HepG2 (cell line): Measurements from ENCODE around the gene CCDC148. TPM values are rescaled to one million over a fixed set of nuclear protein-coding genes. Genes with fewer than 3 reads are reported as not detected.

Source experiments
- ATAC-seq: fragments of 200-7000 bp; cut with Tn5 transposase; 3 replicates; pipeline ENCODE4 v1.9.1; 2020; ENCODE audit warnings: mild to moderate bottlenecking, moderate library complexity
- Bru-seq: library from RNA; stranded (reverse); fragments of 400-500 nt; gene quantifications from one replicate; lab custom pipeline; 2021; lab: Mats Ljungman, UMichigan
- BruChase-seq, 2 experiments: library from RNA; stranded (reverse); fragments of 400-500 nt; gene quantifications; one replicate each; lab custom pipeline; 2021; lab: Mats Ljungman, UMichigan
- BruUV-seq: library from RNA; stranded (reverse); fragments of 400-500 nt; replicated peaks from 2 replicates; lab custom pipeline; 2021; lab: Mats Ljungman, UMichigan
- CTCF ChIA-PET: fragments of 300-600 bp; formaldehyde crosslinking; extraction: SDS; loops from one replicate; lab custom pipeline; 2021; ENCODE audit warnings: low total read pairs, inconsistent platforms, low intra/inter-chr PET ratio; lab: Yijun Ruan, JAX
- POLR2A ChIA-PET: fragments of 350-600 bp; sonication (Branson Sonifier 250); formaldehyde crosslinking; loops from one replicate; lab custom pipeline; 2020; ENCODE audit warnings: antibody characterized with exemption, inconsistent platforms; lab: Yijun Ruan, JAX
- DNase-seq: peaks from one replicate; pipeline ENCODE4 v3.0.0-alpha.2; 2015; ENCODE audit warnings: low spot score
- FAIRE-seq: peaks from 3 replicates; lab custom pipeline; 2011; peaks lifted over from hg19 to GRCh38; lab: Jason Lieb, UNC
- H2AFZ ChIP-seq: one replicate; pipeline ENCODE4 v1.6.1; 2011; ENCODE audit warnings: low read length, inconsistent platforms
- H3K27ac ChIP-seq: fragments of 300-600 bp; 3 replicates; pipeline ENCODE4 v1.8.0; 2011; ENCODE audit warnings: mixed run types, mild to moderate bottlenecking, mixed read lengths, low read length, inconsistent platforms; ENCODE audit not compliant: insufficient read depth; ENCODE audit errors: extremely low read length
- H3K27me3 ChIP-seq, 2 experiments: fragments of 200-600 bp in 1 of 2; 2 replicates in 1 of 2; 3 replicates in 1 of 2; pipeline versions ENCODE4 v1.6.0 to v1.8.0; 2011; ENCODE audit warnings: low read length in 2 of 2, mild to moderate bottlenecking in 2 of 2, moderate library complexity in 2 of 2, inconsistent platforms in 1 of 2; ENCODE audit not compliant: insufficient read depth in 2 of 2, control insufficient read depth in 1 of 2
- H3K36me3 ChIP-seq, 2 experiments: fragments of 200-600 bp in 1 of 2; replicated peaks in 1 of 2; 2 replicates in 1 of 2; 3 replicates in 1 of 2; pipeline versions ENCODE4 v1.5.1 to v1.8.0; 2011; ENCODE audit warnings: low read length in 2 of 2, inconsistent platforms in 1 of 2; ENCODE audit not compliant: insufficient read depth in 2 of 2, control insufficient read depth in 1 of 2
- H3K4me1 ChIP-seq: 2 replicates; pipeline ENCODE4 v1.5.1; 2012; ENCODE audit warnings: low read length, inconsistent platforms; ENCODE audit not compliant: insufficient read depth
- H3K4me2 ChIP-seq: 2 replicates; pipeline ENCODE4 v1.6.0; 2011; ENCODE audit warnings: low read depth, low read length, inconsistent platforms
- H3K4me3 ChIP-seq, 3 experiments: fragments of 200-600 bp in 1 of 3; sonication (generic), shearing (Covaris generic) in 1 of 3; replicated peaks in 1 of 3; 2 replicates each; pipeline ENCODE4 v1.5.1; 2011 to 2016; ENCODE audit warnings: low read length in 3 of 3, inconsistent platforms in 2 of 3, low read depth in 2 of 3, mild to moderate bottlenecking in 2 of 3, control low read depth in 1 of 3, mixed read lengths in 1 of 3; ENCODE audit not compliant: insufficient read depth in 1 of 3
- H3K79me2 ChIP-seq: one replicate; pipeline ENCODE4 v1.6.1; 2011; ENCODE audit warnings: low read length, inconsistent platforms; ENCODE audit not compliant: insufficient read depth
- H3K9ac ChIP-seq: 2 replicates; pipeline ENCODE4 v1.6.0; 2011; ENCODE audit warnings: mild to moderate bottlenecking, low read depth, low read length, inconsistent platforms; ENCODE audit not compliant: insufficient read depth
- H3K9me3 ChIP-seq: 2 replicates; pipeline ENCODE4 v1.5.1; 2012; ENCODE audit warnings: mild to moderate bottlenecking, low read length
- H4K20me1 ChIP-seq: 2 replicates; pipeline ENCODE4 v1.6.0; 2011; ENCODE audit warnings: inconsistent platforms, mild to moderate bottlenecking, low read length, moderate library complexity; ENCODE audit not compliant: insufficient read depth
- CCAR2 ChIP-seq: fragments of 200-400 bp; formaldehyde crosslinking; optimal IDR thresholded peaks from 2 replicates; pipeline ENCODE3; 2018; ENCODE audit warnings: low read depth, mild to moderate bottlenecking, low read length, moderate library complexity
- DPF2 ChIP-seq: sonication (generic); formaldehyde crosslinking; IDR thresholded peaks from 2 replicates; pipeline ENCODE4 v1.4.0; 2020; ENCODE audit warnings: mild to moderate bottlenecking, low read depth, missing genetic modification reagents, borderline replicate concordance
- RCOR2 ChIP-seq: IDR thresholded peaks from 2 replicates; pipeline ENCODE4 v1.6.1; 2016; ENCODE audit warnings: missing biosample characterization, missing genetic modification reagents
- SP140L ChIP-seq: sonication (generic); formaldehyde crosslinking; IDR thresholded peaks from 2 replicates; pipeline ENCODE4 v1.4.0; 2020; ENCODE audit warnings: missing genetic modification reagents, borderline replicate concordance
- ZFY ChIP-seq: sonication (generic); formaldehyde crosslinking; IDR thresholded peaks from 2 replicates; pipeline ENCODE4 v1.4.0; 2020; ENCODE audit warnings: missing genetic modification reagents
- ZNF124 ChIP-seq: sonication (generic); formaldehyde crosslinking; IDR thresholded peaks from 2 replicates; pipeline ENCODE4 v1.4.0; 2020; ENCODE audit warnings: missing genetic modification reagents
- ZNF331 ChIP-seq: sonication (generic); formaldehyde crosslinking; IDR thresholded peaks from 2 replicates; pipeline ENCODE4 v1.4.0; 2020; ENCODE audit warnings: missing genetic modification reagents
- ZNF792 ChIP-seq: IDR thresholded peaks from 2 replicates; pipeline ENCODE4 v1.6.1; 2016
- WGBS: methylation state at CpG from one replicate; pipeline ENCODE4 v1.1.6; 2017; ENCODE audit warnings: low lambda C conversion rate; 5-methylcytosine and 5-hydroxymethylcytosine counted together
- in situ Hi-C: cut with HindIII; loops from 2 replicates; pipeline ENCODE4 v1.10.0; 2017; ENCODE audit warnings: low pct_unique_long_range_greater_than_20kb; ENCODE audit not compliant: extremely low pct_ligation_motif_present
- intact Hi-C: fragments of 100-400 bp; cut with micrococcal nuclease; formaldehyde crosslinking; loops from one replicate; pipeline ENCODE4 v1.10.0; 2022; ENCODE audit not compliant: unreplicated experiment
- long read RNA-seq, 2 experiments: library from RNA in 1 of 2; library from polyadenylated mRNA in 1 of 2; stranded (forward) in 1 of 2; unstranded in 1 of 2; transcript quantifications; one replicate each; pipeline ENCODE4 v2.0.0, GENCODE V29; 2019 to 2022
- polyA minus RNA-seq, 3 experiments: library from RNA; depleted of rRNA, polyadenylated mRNA; stranded (reverse); fragments of >200 nt; gene quantifications; 2 replicates each; pipeline ENCODE4 v1.2.3, GENCODE V29; 2011; ENCODE audit warnings: low replicate concordance in 1 of 3
- polyA plus RNA-seq, 8 experiments: library from polyadenylated mRNA; depleted of rRNA in 3 of 8; stranded (reverse) in 7 of 8; unstranded in 1 of 8; fragments of >200 nt; fragmentation: Illumina TruSeq in 4 of 8; extraction: Trizol in 4 of 8; gene quantifications; 2 replicates each; pipeline versions ENCODE4 v1.2.1 to v1.2.3, GENCODE V29; 2011 to 2016; ENCODE audit warnings: low read depth in 4 of 8, missing spikeins in 1 of 8, mixed read lengths in 1 of 8; ENCODE audit not compliant: insufficient read depth in 1 of 8
- total RNA-seq, 5 experiments: library from RNA; depleted of rRNA; stranded (reverse); fragments of >200 nt; fragmentation: Illumina TruSeq; extraction: Trizol; gene quantifications; 2 replicates each; pipeline ENCODE4 v1.2.3, GENCODE V29; 2016; ENCODE audit warnings: low read depth in 1 of 5
- TF ChIP-seq, protein P1 (sequence below): sonication (generic); formaldehyde crosslinking; IDR thresholded peaks from 2 replicates; pipeline ENCODE4 v1.5.0; 2020; ENCODE audit warnings: mild to moderate bottlenecking, missing genetic modification reagents
- TF ChIP-seq, protein P2 (sequence below): sonication (generic); formaldehyde crosslinking; IDR thresholded peaks from 2 replicates; pipeline ENCODE4; 2020; ENCODE audit warnings: missing genetic modification reagents, mild to moderate bottlenecking, borderline replicate concordance
- TF ChIP-seq, protein P3 (sequence below): sonication (generic); formaldehyde crosslinking; conservative IDR thresholded peaks from 2 replicates; pipeline ENCODE4 v1.4.0; 2020; ENCODE audit warnings: missing genetic modification reagents

CCDC148 gene
- total RNA-seq (2016; rRNA removed; fragmentation: Illumina TruSeq; extraction: Trizol) (0.49 and 0.73 TPM in 2 replicates), polyA plus RNA-seq (2011; rRNA removed) (0.30 and 0.40 TPM in 2 replicates), polyA minus RNA-seq (2011; rRNA and poly(A)+ RNA removed; ENCODE audit: low replicate concordance) (1.5 TPM in 1 of 2 replicates, not detected in the other), Bru-seq, nascent RNA (percentile 27 among the genes with signal in this experiment), BruChase-seq, experiment 1, labeled RNA remaining after a 6-hour chase (percentile 22 among the genes with signal in this experiment), BruChase-seq, experiment 2, labeled RNA remaining after a 2-hour chase (percentile 30 among the genes with signal in this experiment)
- total RNA-seq (2016; cell fraction: cytosol; rRNA removed; fragmentation: Illumina TruSeq; extraction: Trizol; ENCODE audit: low read depth), result 1.1 TPM in 2 replicates
- 0.54 and 0.69 TPM in 2 replicates for total RNA-seq (2016; cell fraction: insoluble cytoplasmic fraction; rRNA removed; fragmentation: Illumina TruSeq; extraction: Trizol)
- 0.56 and 0.79 TPM in 2 replicates for total RNA-seq (2016; cell fraction: membrane; rRNA removed; fragmentation: Illumina TruSeq; extraction: Trizol)
- total RNA-seq (2016; cell fraction: nucleus; rRNA removed; fragmentation: Illumina TruSeq; extraction: Trizol), result 1.3 and 2.4 TPM in 2 replicates
- polyA plus RNA-seq (2011; cell fraction: cytosol; rRNA removed), result 0.08 TPM in 2 replicates
- polyA plus RNA-seq (2011; cell fraction: nucleus; rRNA removed), result 0.55 and 0.61 TPM in 2 replicates
- polyA plus RNA-seq (2012), result 0.36 and 1.2 TPM in 2 replicates
- 0.09 TPM in 1 of 2 replicates, not detected in the other for polyA plus RNA-seq (2016; cell fraction: cytosol; fragmentation: Illumina TruSeq; extraction: Trizol; ENCODE audit: low read depth)
- polyA plus RNA-seq (2016; cell fraction: insoluble cytoplasmic fraction; fragmentation: Illumina TruSeq; extraction: Trizol; ENCODE audit: low read depth), result 0.37 and 0.54 TPM in 2 replicates
- polyA plus RNA-seq (2016; cell fraction: membrane; fragmentation: Illumina TruSeq; extraction: Trizol; ENCODE audit: low read depth), result 0.23 and 0.35 TPM in 2 replicates
- 0.66 and 1.2 TPM in 2 replicates for polyA plus RNA-seq (2016; cell fraction: nucleus; fragmentation: Illumina TruSeq; extraction: Trizol; ENCODE audit: insufficient read depth, low read depth)
- polyA minus RNA-seq (2011; cell fraction: cytosol; rRNA and poly(A)+ RNA removed), result not detected in 2 replicates
- polyA minus RNA-seq (2011; cell fraction: nucleus; rRNA and poly(A)+ RNA removed), result 3.9 and 6.3 TPM in 2 replicates
- long read RNA-seq, experiment 1, result 0 reads
- long read RNA-seq, experiment 2, result 0 reads

DNA sequence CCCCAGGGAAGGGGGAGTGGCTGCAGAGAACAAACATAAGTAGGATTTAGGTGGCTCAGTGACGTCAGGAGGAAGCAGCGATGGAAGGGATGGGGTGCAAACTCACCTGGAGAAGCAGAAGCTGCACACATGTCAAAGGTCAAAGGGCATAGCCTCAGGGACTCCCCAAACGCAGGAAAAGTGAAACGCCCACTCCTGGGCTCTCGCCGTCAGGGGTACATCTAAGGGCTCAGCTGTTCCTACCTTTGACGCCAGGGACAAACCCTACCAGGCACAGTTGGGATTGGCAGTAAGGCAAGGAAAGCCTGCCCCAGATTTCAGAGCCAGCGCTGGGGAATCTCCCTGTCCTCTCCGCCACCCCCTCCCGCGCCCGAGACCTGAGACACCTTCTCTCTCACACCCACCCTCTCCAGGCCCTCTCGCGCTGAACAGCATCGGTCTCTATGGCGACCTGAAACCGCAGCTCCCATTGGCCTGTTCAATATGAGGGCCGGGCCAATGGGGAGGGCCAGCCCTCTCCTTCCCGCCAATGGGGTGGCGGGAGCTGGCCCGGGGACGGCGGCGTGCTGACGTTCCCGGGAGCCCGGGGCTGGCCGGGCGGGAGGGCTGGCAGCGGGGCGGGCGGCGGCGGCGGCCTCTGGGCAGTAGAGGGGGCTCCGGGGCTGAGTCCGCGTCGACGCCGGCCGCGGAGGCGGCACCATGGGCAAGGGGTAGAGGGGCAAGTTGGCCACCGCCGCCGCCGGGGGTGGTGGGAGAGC lies at the start of gene CCDC148, which contains the start of gene PKP4:
CCDC148 (minus strand) TSS at position 445 of the 758 bp plus-strand sequence; CDS start at position 131, 314 bp downstream.
PKP4 (plus strand) TSS at position 644 of the 758 bp plus-strand sequence. CDS start 76,233 bp downstream, outside the sequence.
- ATAC-seq, result peak; percentile 84
- Histone ChIP-seq H3K27me3 (no peaks in the 10 kb centered on the region; a peak in 1 of 5 replicates), H3K4me3 (peak within 1 kb of the TSS; percentile 84 to 100 (median 97)), H3K4me1 (peaks cover 55% of the 10 kb centered on the region), H4K20me1 (peaks cover 19% of the 10 kb centered on the region), H3K27ac (peak within 1 kb of the TSS; percentile 97), H3K9ac (peak within 1 kb of the TSS; percentile 96), H2AFZ (peak within 1 kb of the TSS; percentile 51), H3K79me2 (peaks cover 42% of the 10 kb centered on the region), H3K36me3 (no peaks in the 10 kb centered on the region), H3K9me3 (no peaks in the 10 kb centered on the region), H3K4me2 (peak within 1 kb of the TSS; percentile 99)
- FAIRE-seq, result no peak
- intact Hi-C loops, result loop anchor here (1.0 to 5.0 kb wide), 4 partner anchors 161 to 424 kb away; no protein-coding TSS in a partner anchor
- CTCF ChIA-PET, result no interaction called here
- no TSS peak for BruUV-seq
- peak; percentile 94 for DNase-seq
- WGBS, result under 1% methylated on average over 24 of the region's 48 CpGs
- POLR2A ChIA-PET, result interaction anchor here (0.9 to 2.8 kb wide), 8 partner anchors 9 to 325 kb away, joined by 3 to 16 read pairs (median 4); no protein-coding TSS in a partner anchor
- in situ Hi-C loops, result loop anchor here (5.0 to 25.0 kb wide), 3 partner anchors 274 to 414 kb away; no protein-coding TSS in a partner anchor
- TF ChIP-seq ZNF792 (no peak), CCAR2 (no peak), DPF2 (CRISPR knock-in tag) (no peak), ZNF124 (CRISPR knock-in tag) (no peak), ZFY (CRISPR knock-in tag) (peak; percentile 10; the same call in 1 of the 2 replicates), SP140L (CRISPR knock-in tag) (no peak), RCOR2 (CRISPR knock-in tag) (no peak), ZNF331 (CRISPR knock-in tag) (no peak)
- TF ChIP-seq, protein P1, sequence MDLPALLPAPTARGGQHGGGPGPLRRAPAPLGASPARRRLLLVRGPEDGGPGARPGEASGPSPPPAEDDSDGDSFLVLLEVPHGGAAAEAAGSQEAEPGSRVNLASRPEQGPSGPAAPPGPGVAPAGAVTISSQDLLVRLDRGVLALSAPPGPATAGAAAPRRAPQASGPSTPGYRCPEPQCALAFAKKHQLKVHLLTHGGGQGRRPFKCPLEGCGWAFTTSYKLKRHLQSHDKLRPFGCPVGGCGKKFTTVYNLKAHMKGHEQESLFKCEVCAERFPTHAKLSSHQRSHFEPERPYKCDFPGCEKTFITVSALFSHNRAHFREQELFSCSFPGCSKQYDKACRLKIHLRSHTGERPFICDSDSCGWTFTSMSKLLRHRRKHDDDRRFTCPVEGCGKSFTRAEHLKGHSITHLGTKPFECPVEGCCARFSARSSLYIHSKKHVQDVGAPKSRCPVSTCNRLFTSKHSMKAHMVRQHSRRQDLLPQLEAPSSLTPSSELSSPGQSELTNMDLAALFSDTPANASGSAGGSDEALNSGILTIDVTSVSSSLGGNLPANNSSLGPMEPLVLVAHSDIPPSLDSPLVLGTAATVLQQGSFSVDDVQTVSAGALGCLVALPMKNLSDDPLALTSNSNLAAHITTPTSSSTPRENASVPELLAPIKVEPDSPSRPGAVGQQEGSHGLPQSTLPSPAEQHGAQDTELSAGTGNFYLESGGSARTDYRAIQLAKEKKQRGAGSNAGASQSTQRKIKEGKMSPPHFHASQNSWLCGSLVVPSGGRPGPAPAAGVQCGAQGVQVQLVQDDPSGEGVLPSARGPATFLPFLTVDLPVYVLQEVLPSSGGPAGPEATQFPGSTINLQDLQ, result no peak; the same call in 1 of the 2 replicates
- TF ChIP-seq, protein P2, sequence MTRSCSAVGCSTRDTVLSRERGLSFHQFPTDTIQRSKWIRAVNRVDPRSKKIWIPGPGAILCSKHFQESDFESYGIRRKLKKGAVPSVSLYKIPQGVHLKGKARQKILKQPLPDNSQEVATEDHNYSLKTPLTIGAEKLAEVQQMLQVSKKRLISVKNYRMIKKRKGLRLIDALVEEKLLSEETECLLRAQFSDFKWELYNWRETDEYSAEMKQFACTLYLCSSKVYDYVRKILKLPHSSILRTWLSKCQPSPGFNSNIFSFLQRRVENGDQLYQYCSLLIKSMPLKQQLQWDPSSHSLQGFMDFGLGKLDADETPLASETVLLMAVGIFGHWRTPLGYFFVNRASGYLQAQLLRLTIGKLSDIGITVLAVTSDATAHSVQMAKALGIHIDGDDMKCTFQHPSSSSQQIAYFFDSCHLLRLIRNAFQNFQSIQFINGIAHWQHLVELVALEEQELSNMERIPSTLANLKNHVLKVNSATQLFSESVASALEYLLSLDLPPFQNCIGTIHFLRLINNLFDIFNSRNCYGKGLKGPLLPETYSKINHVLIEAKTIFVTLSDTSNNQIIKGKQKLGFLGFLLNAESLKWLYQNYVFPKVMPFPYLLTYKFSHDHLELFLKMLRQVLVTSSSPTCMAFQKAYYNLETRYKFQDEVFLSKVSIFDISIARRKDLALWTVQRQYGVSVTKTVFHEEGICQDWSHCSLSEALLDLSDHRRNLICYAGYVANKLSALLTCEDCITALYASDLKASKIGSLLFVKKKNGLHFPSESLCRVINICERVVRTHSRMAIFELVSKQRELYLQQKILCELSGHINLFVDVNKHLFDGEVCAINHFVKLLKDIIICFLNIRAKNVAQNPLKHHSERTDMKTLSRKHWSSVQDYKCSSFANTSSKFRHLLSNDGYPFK (CRISPR knock-in tag), result no peak; the same call in 1 of the 2 replicates
- TF ChIP-seq, protein P3, sequence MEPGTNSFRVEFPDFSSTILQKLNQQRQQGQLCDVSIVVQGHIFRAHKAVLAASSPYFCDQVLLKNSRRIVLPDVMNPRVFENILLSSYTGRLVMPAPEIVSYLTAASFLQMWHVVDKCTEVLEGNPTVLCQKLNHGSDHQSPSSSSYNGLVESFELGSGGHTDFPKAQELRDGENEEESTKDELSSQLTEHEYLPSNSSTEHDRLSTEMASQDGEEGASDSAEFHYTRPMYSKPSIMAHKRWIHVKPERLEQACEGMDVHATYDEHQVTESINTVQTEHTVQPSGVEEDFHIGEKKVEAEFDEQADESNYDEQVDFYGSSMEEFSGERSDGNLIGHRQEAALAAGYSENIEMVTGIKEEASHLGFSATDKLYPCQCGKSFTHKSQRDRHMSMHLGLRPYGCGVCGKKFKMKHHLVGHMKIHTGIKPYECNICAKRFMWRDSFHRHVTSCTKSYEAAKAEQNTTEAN (CRISPR knock-in tag), result no peak
